Upper lobe of right lung (tissue), 1 donor: ENCODE measurements around the gene PPP1R16B. TPM values are rescaled to one million over a fixed set of nuclear protein-coding genes. Genes with fewer than 3 reads are reported as not detected.

Source experiments
- ATAC-seq: fragments of 200-7000 bp; cut with Tn5 transposase; one replicate; pipeline ENCODE4 v1.9.1; 2020; ENCODE audit warnings: mild to moderate bottlenecking, moderate library complexity
- DNase-seq: peaks from one replicate; pipeline ENCODE4 v3.0.0-alpha.2; 2020
- H3K27ac ChIP-seq: fragments of 200-600 bp; one replicate; pipeline ENCODE4 v1.8.0; 2022
- H3K27me3 ChIP-seq: fragments of 200-600 bp; one replicate; pipeline ENCODE4 v1.8.0; 2022; ENCODE audit warnings: mild to moderate bottlenecking
- H3K36me3 ChIP-seq: fragments of 200-600 bp; one replicate; pipeline ENCODE4 v1.8.0; 2022
- H3K4me1 ChIP-seq: fragments of 200-600 bp; one replicate; pipeline ENCODE4 v1.8.0; 2022
- H3K4me3 ChIP-seq: fragments of 200-600 bp; one replicate; pipeline ENCODE4 v1.8.0; 2022; ENCODE audit warnings: mild to moderate bottlenecking
- H3K9me3 ChIP-seq: fragments of 200-600 bp; one replicate; pipeline ENCODE4 v1.8.0; 2022
- CTCF ChIP-seq: fragments of 200-600 bp; IDR thresholded peaks from one replicate; pipeline ENCODE4 v1.8.0; 2022; ENCODE audit warnings: antibody characterized with exemption
- intact Hi-C: fragments of 100-400 bp; cut with DNase I; formaldehyde crosslinking; loops from one replicate; pipeline ENCODE4 v1.11.0; 2022
- total RNA-seq: library from RNA; stranded (reverse); fragmentation: NEBNext Ultra II Directional; extraction: Animal tissue kit (Norgen Biotek cat#: 25700); gene quantifications from one replicate; pipeline ENCODE4 v1.2.1, GENCODE V29; 2021
- donor health status: DM: no; HTN: yes; CAD: no; lungs with severe emphysema.

Gene PPP1R16B
- total RNA-seq, 1 donor from 2014 or later: 22.1 TPM

GRCh38 chr20:38863024-38863851 is 57.7 kb downstream of the PPP1R16B start:
- Histone ChIP-seq H3K4me1 (peaks cover 6% of the 10 kb centered on the region), H3K27ac (no peak overlapping the region), H3K27me3 (no peaks in the 10 kb centered on the region), H3K4me3 (no peak overlapping the region), H3K9me3 (no peaks in the 10 kb centered on the region), H3K36me3 (no peaks in the 10 kb centered on the region)
- DNase-seq (no peak), ATAC-seq (peak; percentile 17)
- no peak for TF ChIP-seq CTCF
- intact Hi-C loops: no loop called here

- no peak for TF ChIP-seq CTCF
- DNase-seq: no peak
- ATAC-seq: no peak
- Histone ChIP-seq H3K9me3 (no peaks in the 10 kb centered on the region), H3K27me3 (no peaks in the 10 kb centered on the region), H3K36me3 (no peaks in the 10 kb centered on the region), H3K27ac (no peak overlapping the region), H3K4me1 (peaks cover 6% of the 10 kb centered on the region), H3K4me3 (no peak overlapping the region)
- intact Hi-C loops: no loop called here
Observed at GRCh38 chr20:38864662-38865061, 59.2 kb downstream of the PPP1R16B start.

- Histone ChIP-seq H3K9me3 (no peaks in the 10 kb centered on the region), H3K27ac (no peak overlapping the region), H3K4me3 (no peak overlapping the region), H3K36me3 (no peaks in the 10 kb centered on the region), H3K27me3 (no peaks in the 10 kb centered on the region), H3K4me1 (peaks cover 19% of the 10 kb centered on the region)
- intact Hi-C loops: no loop called here
- DNase-seq: no peak
- ATAC-seq: no peak
- TF ChIP-seq CTCF: no peak
Observed at GRCh38 chr20:38866265-38867061, 61.0 kb downstream of the PPP1R16B start.

- intact Hi-C loops: no loop called here
- DNase-seq (no peak), ATAC-seq (no peak)
- Histone ChIP-seq H3K36me3 (no peaks in the 10 kb centered on the region), H3K27ac (no peak overlapping the region), H3K4me1 (peaks cover 19% of the 10 kb centered on the region), H3K9me3 (no peaks in the 10 kb centered on the region), H3K4me3 (no peak overlapping the region), H3K27me3 (no peaks in the 10 kb centered on the region)
- TF ChIP-seq CTCF: no peak
Observed at GRCh38 chr20:38867062-38867359, 61.5 kb downstream of the PPP1R16B start.

- Histone ChIP-seq H3K9me3 (no peaks in the 10 kb centered on the region), H3K4me1 (peaks cover 35% of the 10 kb centered on the region), H3K27ac (no peak overlapping the region), H3K27me3 (no peaks in the 10 kb centered on the region), H3K36me3 (no peaks in the 10 kb centered on the region), H3K4me3 (no peak overlapping the region)
- ATAC-seq: peak; percentile 33
- intact Hi-C loops: no loop called here
- TF ChIP-seq CTCF: no peak
- DNase-seq: no peak
Observed at GRCh38 chr20:38870733-38871559, 65.4 kb downstream of the PPP1R16B start.
